Measurements from ENCODE around the gene HOXA4. TPM values are rescaled to one million over a fixed set of nuclear protein-coding genes. Genes with fewer than 3 reads are reported as not detected.
A peak's percentile ranks its signal among the peaks of the same experiment; 100 is the strongest.

HOXA4 gene
- total and polyA plus RNA-seq, 2 of the 8 experiments (the other 6 are each of a cell fraction or from before 2014, with no cell fraction given) = not detected

DNA sequence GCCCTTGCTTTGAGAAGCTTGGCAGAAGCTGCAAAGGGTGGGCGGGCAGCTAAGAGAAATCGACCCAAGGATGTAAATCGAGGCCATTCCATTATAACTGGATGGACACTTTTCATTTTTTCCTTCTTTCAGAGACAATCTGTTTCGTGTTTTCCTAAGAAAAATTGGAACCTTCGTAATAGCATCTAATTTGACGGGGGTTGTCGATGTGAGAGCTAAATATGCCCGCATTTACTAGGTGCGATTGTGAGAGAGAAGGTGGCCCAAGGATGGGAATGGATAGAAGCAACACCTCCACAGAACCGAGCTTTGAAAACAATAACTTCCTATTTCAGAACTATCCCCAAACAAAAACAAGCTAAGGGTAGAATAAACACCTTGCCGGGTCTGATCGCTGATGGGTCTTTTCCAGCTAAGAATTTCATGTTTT is 848 bp upstream of the HOXA4 start (continued):
- TF ChIP-seq, protein P1, sequence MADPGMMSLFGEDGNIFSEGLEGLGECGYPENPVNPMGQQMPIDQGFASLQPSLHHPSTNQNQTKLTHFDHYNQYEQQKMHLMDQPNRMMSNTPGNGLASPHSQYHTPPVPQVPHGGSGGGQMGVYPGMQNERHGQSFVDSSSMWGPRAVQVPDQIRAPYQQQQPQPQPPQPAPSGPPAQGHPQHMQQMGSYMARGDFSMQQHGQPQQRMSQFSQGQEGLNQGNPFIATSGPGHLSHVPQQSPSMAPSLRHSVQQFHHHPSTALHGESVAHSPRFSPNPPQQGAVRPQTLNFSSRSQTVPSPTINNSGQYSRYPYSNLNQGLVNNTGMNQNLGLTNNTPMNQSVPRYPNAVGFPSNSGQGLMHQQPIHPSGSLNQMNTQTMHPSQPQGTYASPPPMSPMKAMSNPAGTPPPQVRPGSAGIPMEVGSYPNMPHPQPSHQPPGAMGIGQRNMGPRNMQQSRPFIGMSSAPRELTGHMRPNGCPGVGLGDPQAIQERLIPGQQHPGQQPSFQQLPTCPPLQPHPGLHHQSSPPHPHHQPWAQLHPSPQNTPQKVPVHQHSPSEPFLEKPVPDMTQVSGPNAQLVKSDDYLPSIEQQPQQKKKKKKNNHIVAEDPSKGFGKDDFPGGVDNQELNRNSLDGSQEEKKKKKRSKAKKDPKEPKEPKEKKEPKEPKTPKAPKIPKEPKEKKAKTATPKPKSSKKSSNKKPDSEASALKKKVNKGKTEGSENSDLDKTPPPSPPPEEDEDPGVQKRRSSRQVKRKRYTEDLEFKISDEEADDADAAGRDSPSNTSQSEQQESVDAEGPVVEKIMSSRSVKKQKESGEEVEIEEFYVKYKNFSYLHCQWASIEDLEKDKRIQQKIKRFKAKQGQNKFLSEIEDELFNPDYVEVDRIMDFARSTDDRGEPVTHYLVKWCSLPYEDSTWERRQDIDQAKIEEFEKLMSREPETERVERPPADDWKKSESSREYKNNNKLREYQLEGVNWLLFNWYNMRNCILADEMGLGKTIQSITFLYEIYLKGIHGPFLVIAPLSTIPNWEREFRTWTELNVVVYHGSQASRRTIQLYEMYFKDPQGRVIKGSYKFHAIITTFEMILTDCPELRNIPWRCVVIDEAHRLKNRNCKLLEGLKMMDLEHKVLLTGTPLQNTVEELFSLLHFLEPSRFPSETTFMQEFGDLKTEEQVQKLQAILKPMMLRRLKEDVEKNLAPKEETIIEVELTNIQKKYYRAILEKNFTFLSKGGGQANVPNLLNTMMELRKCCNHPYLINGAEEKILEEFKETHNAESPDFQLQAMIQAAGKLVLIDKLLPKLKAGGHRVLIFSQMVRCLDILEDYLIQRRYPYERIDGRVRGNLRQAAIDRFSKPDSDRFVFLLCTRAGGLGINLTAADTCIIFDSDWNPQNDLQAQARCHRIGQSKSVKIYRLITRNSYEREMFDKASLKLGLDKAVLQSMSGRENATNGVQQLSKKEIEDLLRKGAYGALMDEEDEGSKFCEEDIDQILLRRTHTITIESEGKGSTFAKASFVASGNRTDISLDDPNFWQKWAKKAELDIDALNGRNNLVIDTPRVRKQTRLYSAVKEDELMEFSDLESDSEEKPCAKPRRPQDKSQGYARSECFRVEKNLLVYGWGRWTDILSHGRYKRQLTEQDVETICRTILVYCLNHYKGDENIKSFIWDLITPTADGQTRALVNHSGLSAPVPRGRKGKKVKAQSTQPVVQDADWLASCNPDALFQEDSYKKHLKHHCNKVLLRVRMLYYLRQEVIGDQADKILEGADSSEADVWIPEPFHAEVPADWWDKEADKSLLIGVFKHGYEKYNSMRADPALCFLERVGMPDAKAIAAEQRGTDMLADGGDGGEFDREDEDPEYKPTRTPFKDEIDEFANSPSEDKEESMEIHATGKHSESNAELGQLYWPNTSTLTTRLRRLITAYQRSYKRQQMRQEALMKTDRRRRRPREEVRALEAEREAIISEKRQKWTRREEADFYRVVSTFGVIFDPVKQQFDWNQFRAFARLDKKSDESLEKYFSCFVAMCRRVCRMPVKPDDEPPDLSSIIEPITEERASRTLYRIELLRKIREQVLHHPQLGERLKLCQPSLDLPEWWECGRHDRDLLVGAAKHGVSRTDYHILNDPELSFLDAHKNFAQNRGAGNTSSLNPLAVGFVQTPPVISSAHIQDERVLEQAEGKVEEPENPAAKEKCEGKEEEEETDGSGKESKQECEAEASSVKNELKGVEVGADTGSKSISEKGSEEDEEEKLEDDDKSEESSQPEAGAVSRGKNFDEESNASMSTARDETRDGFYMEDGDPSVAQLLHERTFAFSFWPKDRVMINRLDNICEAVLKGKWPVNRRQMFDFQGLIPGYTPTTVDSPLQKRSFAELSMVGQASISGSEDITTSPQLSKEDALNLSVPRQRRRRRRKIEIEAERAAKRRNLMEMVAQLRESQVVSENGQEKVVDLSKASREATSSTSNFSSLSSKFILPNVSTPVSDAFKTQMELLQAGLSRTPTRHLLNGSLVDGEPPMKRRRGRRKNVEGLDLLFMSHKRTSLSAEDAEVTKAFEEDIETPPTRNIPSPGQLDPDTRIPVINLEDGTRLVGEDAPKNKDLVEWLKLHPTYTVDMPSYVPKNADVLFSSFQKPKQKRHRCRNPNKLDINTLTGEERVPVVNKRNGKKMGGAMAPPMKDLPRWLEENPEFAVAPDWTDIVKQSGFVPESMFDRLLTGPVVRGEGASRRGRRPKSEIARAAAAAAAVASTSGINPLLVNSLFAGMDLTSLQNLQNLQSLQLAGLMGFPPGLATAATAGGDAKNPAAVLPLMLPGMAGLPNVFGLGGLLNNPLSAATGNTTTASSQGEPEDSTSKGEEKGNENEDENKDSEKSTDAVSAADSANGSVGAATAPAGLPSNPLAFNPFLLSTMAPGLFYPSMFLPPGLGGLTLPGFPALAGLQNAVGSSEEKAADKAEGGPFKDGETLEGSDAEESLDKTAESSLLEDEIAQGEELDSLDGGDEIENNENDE (IDR thresholded peaks at IDR 0.05; ENCODE audit: insufficient replicate concordance, low read length) = no peak
- TF ChIP-seq SUZ12 (IDR thresholded peaks at IDR 0.05; ENCODE audit: low read length) = peak; percentile 65
